ENCODE measurements around the gene CRADD.
"Not testable (repeated sequence)": the region's sequence is repeated elsewhere in the genome, so short reads cannot be mapped to it uniquely, and the experiment has no call there.

Gene CRADD

DNA sequence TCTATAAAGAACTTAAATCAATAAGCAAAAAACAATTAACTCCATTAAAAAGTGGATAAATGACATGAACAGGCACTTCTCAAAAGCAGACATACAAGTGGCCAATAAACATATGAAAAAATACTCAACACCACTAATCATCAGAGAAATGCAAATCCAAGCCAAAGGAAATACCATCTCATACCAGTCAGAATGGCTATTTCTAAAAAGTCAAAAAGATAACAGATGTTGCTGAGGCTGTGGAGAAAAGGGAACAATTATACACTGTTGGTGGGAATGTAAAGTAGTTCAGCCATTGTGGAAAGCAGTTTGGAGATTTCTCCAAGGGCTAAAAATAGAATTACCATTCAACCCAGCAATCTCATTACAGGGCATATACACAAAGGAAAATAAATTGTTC, 236.7 kb downstream of the CRADD start:
- DNase-seq = no peak

GRCh38 chr12:93914281-93914680, 237.1 kb downstream of the CRADD start:
- no peak for DNase-seq

GRCh38 chr12:93915411-93915810, 238.2 kb downstream of the CRADD start:
- DNase-seq = no peak

GRCh38 chr12:93916402-93916801, 239.2 kb downstream of the CRADD start:
- DNase-seq = no peak

DNA sequence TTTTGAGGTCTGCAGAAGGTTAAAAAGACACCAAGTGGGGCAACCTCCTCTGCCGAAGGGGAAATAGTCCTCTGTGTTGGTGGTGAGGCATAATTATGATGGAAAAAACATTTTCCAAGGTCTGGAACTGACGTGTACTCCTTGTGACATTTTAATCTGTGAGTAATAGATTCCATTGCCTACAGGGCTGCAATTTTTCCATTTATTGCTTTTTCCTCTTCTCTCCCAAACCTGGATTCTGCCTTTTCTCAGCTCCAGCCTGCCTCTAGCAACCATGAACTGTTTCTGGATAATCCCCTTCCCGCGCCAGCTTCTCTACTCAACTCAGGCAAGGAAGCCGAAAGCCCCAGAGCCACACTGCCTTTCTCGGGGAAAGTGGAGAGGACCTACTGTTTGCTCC, 241.1 kb downstream of the CRADD start:
- no peak for DNase-seq

DNA sequence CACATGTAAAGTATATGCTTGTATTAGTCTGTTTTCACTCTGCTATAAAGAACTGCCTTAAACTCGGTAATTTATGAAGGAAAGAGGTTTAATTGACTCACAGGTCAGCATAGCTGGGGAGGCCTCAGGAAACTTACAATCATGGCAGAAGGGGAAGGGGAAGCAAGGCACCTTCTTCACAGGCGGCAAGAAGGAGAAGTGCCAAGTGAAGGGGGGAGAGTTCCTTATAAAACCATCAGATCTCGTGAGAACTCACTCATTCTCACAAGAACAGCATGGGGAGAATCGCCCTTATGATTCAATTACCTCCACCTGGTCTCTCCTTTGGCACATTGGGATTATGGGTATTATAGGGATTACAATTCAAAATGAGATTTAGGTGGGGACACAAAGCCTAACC, 241.7 kb downstream of the CRADD start:
- DNase-seq = no peak

- no peak for DNase-seq
Observed at GRCh38 chr12:93921521-93921920, 244.3 kb downstream of the CRADD start.

DNA sequence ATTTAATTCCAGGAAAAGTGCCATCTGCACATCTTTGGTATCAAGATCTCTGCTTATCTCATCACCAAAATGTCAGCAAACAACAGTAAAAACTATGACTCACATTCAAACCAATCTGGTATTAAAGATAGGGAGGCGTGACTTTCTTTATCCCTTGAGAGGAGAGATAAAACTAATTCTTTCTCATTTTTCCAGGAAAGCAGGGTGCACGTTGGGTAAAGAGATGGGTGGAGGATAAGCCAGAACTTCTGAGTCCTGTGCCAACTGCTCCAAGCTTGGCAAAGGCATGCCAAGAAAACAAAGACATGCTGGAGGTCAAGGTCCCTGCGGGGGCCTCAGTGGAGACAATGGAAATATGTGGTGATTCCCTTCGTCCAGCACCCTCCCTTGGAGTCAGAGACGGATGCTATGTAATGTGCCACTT, 245.4 kb downstream of the CRADD start:
- DNase-seq = no peak

DNA sequence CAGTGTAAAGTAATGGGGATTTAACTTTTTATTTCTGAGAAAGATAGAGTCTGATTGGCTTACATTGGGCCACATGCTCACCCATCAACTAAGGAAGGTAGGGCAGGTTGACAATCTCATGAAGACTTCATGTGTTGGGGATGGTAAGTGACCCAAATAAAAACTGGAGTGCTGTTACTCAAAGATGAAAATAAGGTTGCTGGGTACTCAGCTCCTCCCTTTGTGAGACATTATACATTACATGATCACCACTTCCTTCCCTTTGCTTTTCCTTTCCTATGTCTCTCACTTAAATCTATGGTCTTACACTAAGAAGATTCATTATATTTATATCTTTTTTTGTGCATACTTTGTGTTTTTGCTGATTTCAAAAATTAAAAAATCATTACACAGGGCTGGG, 247.2 kb downstream of the CRADD start:
- DNase-seq = no peak

- DNase-seq = no peak
Observed at GRCh38 chr12:93925585-93926205, 248.5 kb downstream of the CRADD start.

DNA sequence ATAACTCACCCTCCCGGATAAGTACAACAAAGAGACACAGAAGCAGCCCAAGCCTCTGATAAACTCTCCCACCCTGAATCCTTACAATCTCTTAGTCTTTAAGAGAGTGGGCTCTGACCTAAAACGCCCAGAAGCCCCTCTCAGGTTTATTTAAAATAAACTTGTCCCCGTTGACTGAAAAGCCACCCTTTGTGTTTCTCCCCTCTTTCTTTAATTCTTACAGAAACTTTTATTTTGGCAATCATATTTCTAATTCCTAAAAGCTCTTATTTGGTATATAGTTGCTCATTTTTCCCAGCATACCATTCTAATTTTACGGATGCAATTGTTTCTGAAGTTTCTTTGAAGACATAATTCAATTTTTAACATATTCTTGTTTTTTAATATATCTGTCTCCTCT, 249.1 kb downstream of the CRADD start:
- DNase-seq = no peak

GRCh38 chr12:93929081-93929480, 251.9 kb downstream of the CRADD start:
- not testable (repeated sequence) for DNase-seq

DNA sequence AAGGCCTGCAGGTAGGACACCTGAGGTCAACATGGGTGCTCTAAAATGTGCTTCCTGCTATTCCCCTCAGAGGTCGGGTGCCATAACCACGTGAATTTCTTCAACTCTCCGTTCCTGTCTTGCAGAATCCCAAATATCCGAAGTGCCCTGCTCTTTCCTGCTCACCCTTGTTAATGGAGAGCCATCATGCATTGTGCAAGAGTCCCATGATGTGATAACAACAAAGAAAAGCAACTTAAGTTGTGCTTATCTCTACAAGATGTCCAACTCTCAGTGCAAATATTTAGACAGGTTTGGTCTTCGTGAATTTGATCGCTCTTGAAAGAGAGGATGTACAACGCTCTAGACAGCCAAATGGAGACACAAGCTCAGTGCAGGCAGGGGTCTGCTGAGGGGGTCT, 260.6 kb downstream of the CRADD start:
- DNase-seq = no peak

- no peak for DNase-seq
Observed at GRCh38 chr12:93938317-93938716, 261.1 kb downstream of the CRADD start.

- DNase-seq = no peak
Observed at GRCh38 chr12:93938931-93939330, 261.8 kb downstream of the CRADD start.

- no peak for DNase-seq
Observed at GRCh38 chr12:93939641-93940325, 262.6 kb downstream of the CRADD start.

GRCh38 chr12:93943780-93944179, 266.6 kb downstream of the CRADD start:
- no peak for DNase-seq

GRCh38 chr12:93944201-93944600, 267.0 kb downstream of the CRADD start:
- no peak for DNase-seq
